Caco-2 (cell line): Measurements from ENCODE around the gene KANSL3. TPM values are rescaled to one million over a fixed set of nuclear protein-coding genes. Genes with fewer than 3 reads are reported as not detected.

Source experiments
- BruUV-seq: library from RNA; stranded (reverse); fragments of 400-500 nt; replicated peaks from 2 replicates; lab custom pipeline; 2021; lab: Mats Ljungman, UMichigan
- CTCF ChIA-PET: fragments of 300-600 bp; sonication (Branson Sonifier 250); formaldehyde crosslinking; loops from one replicate; lab custom pipeline; 2022; ENCODE audit warnings: antibody characterized with exemption; lab: Charles Lee
- POLR2A ChIA-PET: fragments of 300-600 bp; sonication (Branson Sonifier 250); formaldehyde crosslinking; loops from one replicate; lab custom pipeline; 2022; ENCODE audit warnings: antibody characterized with exemption; lab: Charles Lee
- DNase-seq, 2 experiments: peaks; one replicate each; pipeline versions ENCODE4 v3.0.0 to v3.0.0-alpha.2; 2020 to 2022
- H3K27me3 ChIP-seq: replicated peaks from 2 replicates; pipeline ENCODE4 v1.6.0; 2011; ENCODE audit warnings: low read length; ENCODE audit not compliant: control insufficient read depth, insufficient read depth
- H3K36me3 ChIP-seq: 2 replicates; pipeline ENCODE4 v1.5.1; 2011; ENCODE audit warnings: low read length; ENCODE audit not compliant: control insufficient read depth, insufficient read depth
- H3K4me1 ChIP-seq: fragments of 250-450 bp; sonication (Bioruptor Pico); 2 replicates; pipeline ENCODE4 v1.5.1; 2020; ENCODE audit warnings: mild to moderate bottlenecking
- H3K4me3 ChIP-seq: 2 replicates; pipeline ENCODE4 v1.5.1; 2011; ENCODE audit warnings: low read depth, mild to moderate bottlenecking, control low read depth, low read length
- H3K9me3 ChIP-seq: fragments of 250-450 bp; sonication (Bioruptor Pico); 2 replicates; pipeline ENCODE4 v1.5.1; 2020; ENCODE audit warnings: mild to moderate bottlenecking, moderate library complexity
- H3K27ac Mint-ChIP-seq: one replicate; pipeline ENCODE4 v1.8.0; 2022; ENCODE audit warnings: mixed read lengths; ENCODE audit not compliant: unreplicated experiment
- H3K27me3 Mint-ChIP-seq: one replicate; pipeline ENCODE4 v1.8.0; 2022; ENCODE audit warnings: mixed read lengths; ENCODE audit not compliant: insufficient read depth, unreplicated experiment
- H3K36me3 Mint-ChIP-seq: one replicate; pipeline ENCODE4 v1.8.0; 2022; ENCODE audit warnings: mild to moderate bottlenecking, mixed read lengths; ENCODE audit not compliant: insufficient read depth, unreplicated experiment
- H3K4me1 Mint-ChIP-seq: one replicate; pipeline ENCODE4 v1.8.0; 2022; ENCODE audit warnings: low read depth, mixed read lengths; ENCODE audit not compliant: unreplicated experiment
- H3K4me3 Mint-ChIP-seq: one replicate; pipeline ENCODE4 v1.8.0; 2022; ENCODE audit warnings: mild to moderate bottlenecking, moderate library complexity, mixed read lengths; ENCODE audit not compliant: unreplicated experiment
- H3K9me3 Mint-ChIP-seq: one replicate; pipeline ENCODE4 v1.8.0; 2022; ENCODE audit warnings: mixed read lengths; ENCODE audit not compliant: unreplicated experiment
- intact Hi-C: fragments of 100-400 bp; cut with micrococcal nuclease; formaldehyde crosslinking; loops from one replicate; pipeline ENCODE4 v1.10.0; 2022; ENCODE audit not compliant: unreplicated experiment
- total RNA-seq: library from RNA; stranded (reverse); gene quantifications from 2 replicates; pipeline ENCODE4 v1.2.3, GENCODE V29; 2022
- TF ChIP-seq, protein P1 (sequence below), 2 experiments: fragments of 200-600 bp in 1 of 2; IDR thresholded peaks; 1 replicate in 1 of 2; 2 replicates in 1 of 2; pipeline versions ENCODE4 v1.5.1 to v1.8.0; 2011 to 2022; ENCODE audit warnings: antibody characterized with exemption in 1 of 2, control low read depth in 1 of 2, inconsistent platforms in 1 of 2, low read depth in 1 of 2, low read length in 1 of 2, mild to moderate bottlenecking in 1 of 2, moderate library complexity in 1 of 2; ENCODE audit not compliant: insufficient read depth in 1 of 2, severe bottlenecking in 1 of 2, unreplicated experiment in 1 of 2

The KANSL3 gene
- total RNA-seq, 1 experiment from 2014 or later, result 48.6 TPM

DNA sequence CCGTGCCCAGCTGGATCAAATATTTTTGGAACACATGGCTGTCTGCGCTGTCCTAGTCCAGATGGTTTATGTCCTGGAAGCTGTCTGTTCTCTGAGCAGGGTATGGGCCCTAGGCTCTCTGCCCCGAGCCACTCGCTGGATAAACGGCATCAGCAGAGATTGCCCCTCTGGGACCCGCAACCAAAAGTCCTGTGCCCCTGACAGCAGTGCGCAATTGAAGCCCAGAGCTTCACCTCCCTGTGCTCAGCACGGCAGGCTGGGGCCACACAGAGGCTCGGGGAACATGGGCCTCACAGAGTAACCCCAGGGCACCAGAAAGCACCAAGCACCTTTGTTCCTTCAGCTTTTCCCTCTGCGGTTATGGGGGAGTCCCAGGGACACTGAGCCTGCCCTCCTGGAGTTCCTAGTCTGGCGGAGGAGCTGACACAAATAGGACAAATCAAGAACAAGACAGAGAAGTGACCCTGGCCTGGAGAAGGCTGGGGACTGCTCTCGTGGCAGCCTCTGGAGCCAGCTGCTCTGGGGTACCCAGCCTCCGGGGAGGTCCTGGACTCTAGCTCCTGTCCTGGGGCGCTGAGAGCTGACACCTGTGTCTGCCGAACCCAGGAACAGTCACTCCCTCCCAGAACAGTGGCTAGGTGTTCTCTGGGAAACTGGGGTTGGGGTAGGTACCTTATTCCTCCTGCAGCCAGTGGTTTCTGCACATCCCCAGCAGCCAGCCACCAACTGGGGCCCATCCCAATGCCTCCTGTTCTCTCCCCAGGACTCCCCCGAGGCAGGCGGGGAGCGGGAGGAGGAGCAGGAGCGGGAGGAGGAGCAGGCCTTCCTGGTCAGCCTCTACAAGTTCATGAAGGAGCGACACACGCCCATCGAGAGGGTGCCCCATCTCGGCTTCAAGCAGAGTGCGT is 89.3 kb downstream of the KANSL3 start:
- intact Hi-C loops, result no loop called here
- DNase-seq, result peak in 1 of 2 experiments; percentile 9
- ChIA-PET CTCF (interaction anchor here (1.1 to 1.6 kb wide), 2 partner anchors 11 to 99 kb away, joined by 3 to 6 read pairs; no protein-coding TSS in a partner anchor), POLR2A (no interaction called here)
- Mint-ChIP-seq H3K4me3 (no peak overlapping the region), H3K27me3 (no peaks in the 10 kb centered on the region), H3K36me3 (no peaks in the 10 kb centered on the region), H3K27ac (no peak overlapping the region), H3K4me1 (no peaks in the 10 kb centered on the region), H3K9me3 (no peaks in the 10 kb centered on the region)
- Histone ChIP-seq H3K9me3 (peaks cover 6% of the 10 kb centered on the region; the same call in 1 of the 2 replicates), H3K27me3 (no peaks in the 10 kb centered on the region), H3K36me3 (no peaks in the 10 kb centered on the region), H3K4me3 (no peak overlapping the region), H3K4me1 (no peaks in the 10 kb centered on the region)
- TF ChIP-seq, protein P1, sequence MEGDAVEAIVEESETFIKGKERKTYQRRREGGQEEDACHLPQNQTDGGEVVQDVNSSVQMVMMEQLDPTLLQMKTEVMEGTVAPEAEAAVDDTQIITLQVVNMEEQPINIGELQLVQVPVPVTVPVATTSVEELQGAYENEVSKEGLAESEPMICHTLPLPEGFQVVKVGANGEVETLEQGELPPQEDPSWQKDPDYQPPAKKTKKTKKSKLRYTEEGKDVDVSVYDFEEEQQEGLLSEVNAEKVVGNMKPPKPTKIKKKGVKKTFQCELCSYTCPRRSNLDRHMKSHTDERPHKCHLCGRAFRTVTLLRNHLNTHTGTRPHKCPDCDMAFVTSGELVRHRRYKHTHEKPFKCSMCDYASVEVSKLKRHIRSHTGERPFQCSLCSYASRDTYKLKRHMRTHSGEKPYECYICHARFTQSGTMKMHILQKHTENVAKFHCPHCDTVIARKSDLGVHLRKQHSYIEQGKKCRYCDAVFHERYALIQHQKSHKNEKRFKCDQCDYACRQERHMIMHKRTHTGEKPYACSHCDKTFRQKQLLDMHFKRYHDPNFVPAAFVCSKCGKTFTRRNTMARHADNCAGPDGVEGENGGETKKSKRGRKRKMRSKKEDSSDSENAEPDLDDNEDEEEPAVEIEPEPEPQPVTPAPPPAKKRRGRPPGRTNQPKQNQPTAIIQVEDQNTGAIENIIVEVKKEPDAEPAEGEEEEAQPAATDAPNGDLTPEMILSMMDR (IDR thresholded peaks at IDR 0.05; ENCODE audit: insufficient read depth in 1 of 2, low read depth in 1 of 2, low read length in 1 of 2, severe bottlenecking in 1 of 2, unreplicated experiment in 1 of 2), result no peak
- no TSS peak for BruUV-seq

DNA sequence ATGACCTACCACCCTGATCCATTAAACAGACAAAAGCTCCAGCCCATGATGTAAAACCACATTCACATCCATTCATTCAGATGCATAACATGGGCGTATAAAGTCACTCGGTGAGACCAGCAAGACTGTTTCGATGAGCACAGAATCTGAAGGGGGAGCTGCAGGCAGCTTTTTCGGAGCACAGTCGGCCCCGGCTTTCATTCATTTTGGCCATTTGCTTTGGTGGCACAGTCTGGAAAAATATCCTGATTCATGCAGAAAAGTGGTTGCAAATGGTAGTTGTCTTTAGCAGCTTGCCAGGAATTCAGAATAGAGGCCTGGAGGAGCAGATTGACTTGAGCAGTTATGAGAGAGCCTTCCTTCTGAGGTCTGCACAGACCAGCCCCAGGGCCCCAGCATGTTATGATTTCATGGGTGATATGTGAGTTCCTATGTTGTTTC is 90.4 kb downstream of the KANSL3 start:
- POLR2A ChIA-PET, result no interaction called here
- DNase-seq, result no peak
- CTCF ChIA-PET, result interaction anchor here (1.1 kb wide), 1 partner anchor 100 kb away, joined by 3 read pairs; no protein-coding TSS in a partner anchor
- intact Hi-C loops, result no loop called here
- BruUV-seq, result no TSS peak
- Mint-ChIP-seq H3K4me3 (no peak overlapping the region), H3K4me1 (no peaks in the 10 kb centered on the region), H3K9me3 (no peaks in the 10 kb centered on the region), H3K36me3 (no peaks in the 10 kb centered on the region), H3K27ac (no peak overlapping the region), H3K27me3 (no peaks in the 10 kb centered on the region)
- Histone ChIP-seq H3K36me3 (no peaks in the 10 kb centered on the region), H3K4me1 (no peaks in the 10 kb centered on the region), H3K27me3 (no peaks in the 10 kb centered on the region), H3K9me3 (peaks cover 6% of the 10 kb centered on the region; the same call in 1 of the 2 replicates), H3K4me3 (no peak overlapping the region)
- TF ChIP-seq, protein P1 (IDR thresholded peaks at IDR 0.05; ENCODE audit: insufficient read depth in 1 of 2, low read depth in 1 of 2, low read length in 1 of 2, severe bottlenecking in 1 of 2, unreplicated experiment in 1 of 2), result no peak

DNA sequence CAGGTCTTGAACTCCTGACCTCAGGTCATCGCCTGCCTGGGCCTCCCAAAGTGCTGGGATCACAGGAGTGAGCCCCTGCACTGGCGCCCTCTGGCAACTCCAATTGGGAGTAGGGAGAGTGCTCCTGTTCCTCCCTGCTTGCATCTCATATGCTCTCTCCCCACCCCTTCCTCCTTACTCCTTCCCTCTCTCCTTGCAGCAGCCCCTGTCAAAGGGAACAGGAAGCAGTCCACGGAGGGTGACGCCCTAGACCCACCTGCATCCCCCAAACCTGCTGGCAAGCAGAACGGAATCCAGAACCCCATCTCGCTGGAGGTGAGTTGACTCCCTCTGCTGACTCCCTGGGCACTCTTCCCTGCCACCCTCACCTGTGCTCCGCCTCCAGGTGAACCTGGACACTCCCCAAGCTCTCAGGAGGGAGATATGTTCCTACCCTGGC is 90.9 kb downstream of the KANSL3 start:
- no peaks in the 10 kb centered on the region for H3K9me3 Mint-ChIP-seq
- TF ChIP-seq, protein P1 (IDR thresholded peaks at IDR 0.05; ENCODE audit: insufficient read depth in 1 of 2, low read depth in 1 of 2, low read length in 1 of 2, severe bottlenecking in 1 of 2, unreplicated experiment in 1 of 2), result no peak
- H3K27me3 Mint-ChIP-seq, result no peaks in the 10 kb centered on the region
- H3K27me3 ChIP-seq, result no peaks in the 10 kb centered on the region
- intact Hi-C loops, result no loop called here
- H3K36me3 ChIP-seq, result no peaks in the 10 kb centered on the region
- H3K36me3 Mint-ChIP-seq, result no peaks in the 10 kb centered on the region
- no peaks in the 10 kb centered on the region for H3K4me1 ChIP-seq
- H3K27ac Mint-ChIP-seq, result no peak overlapping the region
- peaks cover 6% of the 10 kb centered on the region; the same call in 1 of the 2 replicates for H3K9me3 ChIP-seq
- BruUV-seq, result no TSS peak
- ChIA-PET POLR2A (no interaction called here), CTCF (interaction anchor here (1.1 kb wide), 1 partner anchor 101 kb away, joined by 3 read pairs; no protein-coding TSS in a partner anchor)
- no peak overlapping the region for H3K4me3 Mint-ChIP-seq
- H3K4me3 ChIP-seq, result no peak overlapping the region
- H3K4me1 Mint-ChIP-seq, result no peaks in the 10 kb centered on the region
- DNase-seq, result no peak
